Measurements from ENCODE around the gene IFT74. TPM values are rescaled to one million over a fixed set of nuclear protein-coding genes. Genes with fewer than 3 reads are reported as not detected.

The IFT74 gene
- total RNA-seq, 2 experiments from 2014 or later = 3.4 to 10.2 TPM

- BruUV-seq (replicated peaks) = no TSS peak
- Histone ChIP-seq H3K4me1 (ENCODE audit: insufficient read depth, low read length, poor library complexity, severe bottlenecking) (no peaks in the 10 kb centered on the region), H3K27ac (ENCODE audit: low read depth, low read length, poor library complexity, severe bottlenecking) (no peak overlapping the region), H3K4me2 (ENCODE audit: low read length) (no peak overlapping the region), H3K9me2 (ENCODE audit: insufficient read depth, low read length) (no peaks in the 10 kb centered on the region), H3K9me3 (ENCODE audit: low read length) (no peaks in the 10 kb centered on the region), H4K20me1 (ENCODE audit: insufficient read depth, low read length) (no peaks in the 10 kb centered on the region), H3K36me3 (ENCODE audit: insufficient read depth, low read length) (no peaks in the 10 kb centered on the region), H3K79me2 (ENCODE audit: insufficient read depth, low read depth, low read length) (no peaks in the 10 kb centered on the region), H2AFZ (ENCODE audit: low read length) (no peak overlapping the region), H3K4me3 (ENCODE audit: low read depth, low read length, poor library complexity, severe bottlenecking) (no peak overlapping the region)
- CTCF ChIA-PET (ENCODE audit: unreplicated experiment) = no interaction called here
- POLR2A ChIA-PET = interaction anchor here (0.7 kb wide), 1 partner anchor 541 kb away, joined by 3 read pairs; no protein-coding TSS in a partner anchor
- intact Hi-C loops (cut with micrococcal nuclease; ENCODE audit: unreplicated experiment) = no loop called here
- no peak for TF ChIP-seq EZH2phosphoT487 (IDR thresholded peaks at IDR 0.05; ENCODE audit: borderline replicate concordance, low read depth, low read length)
- no peak for TF ChIP-seq CTCF (conservative IDR thresholded peaks at IDR 0.05; ENCODE audit: low read length)
- no peak for DNase-seq (ENCODE audit: low spot score)
Measured at GRCh38 chr9:27037499-27037898, 81.3 kb downstream of the IFT74 start.

GRCh38 chr9:27041746-27042145 lies 85.5 kb downstream of the IFT74 start:
- no peaks in the 10 kb centered on the region for H3K79me2 ChIP-seq (ENCODE audit: insufficient read depth, low read depth, low read length)
- no peak for DNase-seq (ENCODE audit: low spot score)
- H4K20me1 ChIP-seq (ENCODE audit: insufficient read depth, low read length) = no peaks in the 10 kb centered on the region
- no peak overlapping the region for H3K27ac ChIP-seq (ENCODE audit: low read depth, low read length, poor library complexity, severe bottlenecking)
- intact Hi-C loops (cut with micrococcal nuclease; ENCODE audit: unreplicated experiment) = no loop called here
- no peaks in the 10 kb centered on the region for H3K36me3 ChIP-seq (ENCODE audit: insufficient read depth, low read length)
- no peak overlapping the region for H3K4me3 ChIP-seq (ENCODE audit: low read depth, low read length, poor library complexity, severe bottlenecking)
- TF ChIP-seq EZH2phosphoT487 (IDR thresholded peaks at IDR 0.05; ENCODE audit: borderline replicate concordance, low read depth, low read length) = no peak
- TF ChIP-seq CTCF (conservative IDR thresholded peaks at IDR 0.05; ENCODE audit: low read length) = no peak
- no peaks in the 10 kb centered on the region for H3K4me1 ChIP-seq (ENCODE audit: insufficient read depth, low read length, poor library complexity, severe bottlenecking)
- CTCF ChIA-PET (ENCODE audit: unreplicated experiment) = no interaction called here
- H2AFZ ChIP-seq (ENCODE audit: low read length) = no peak overlapping the region
- no peaks in the 10 kb centered on the region for H3K9me2 ChIP-seq (ENCODE audit: insufficient read depth, low read length)
- POLR2A ChIA-PET = no interaction called here
- no peaks in the 10 kb centered on the region for H3K9me3 ChIP-seq (ENCODE audit: low read length)
- BruUV-seq (replicated peaks) = no TSS peak
- no peak overlapping the region for H3K4me2 ChIP-seq (ENCODE audit: low read length)

- Histone ChIP-seq H3K4me2 (ENCODE audit: low read length) (no peak overlapping the region), H3K27ac (ENCODE audit: low read depth, low read length, poor library complexity, severe bottlenecking) (no peak overlapping the region), H3K36me3 (ENCODE audit: insufficient read depth, low read length) (no peaks in the 10 kb centered on the region), H3K9me2 (ENCODE audit: insufficient read depth, low read length) (no peaks in the 10 kb centered on the region), H3K9me3 (ENCODE audit: low read length) (no peaks in the 10 kb centered on the region), H3K4me3 (ENCODE audit: low read depth, low read length, poor library complexity, severe bottlenecking) (no peak overlapping the region), H3K79me2 (ENCODE audit: insufficient read depth, low read depth, low read length) (no peaks in the 10 kb centered on the region), H4K20me1 (ENCODE audit: insufficient read depth, low read length) (no peaks in the 10 kb centered on the region), H3K4me1 (ENCODE audit: insufficient read depth, low read length, poor library complexity, severe bottlenecking) (no peaks in the 10 kb centered on the region), H2AFZ (ENCODE audit: low read length) (no peak overlapping the region)
- no peak for DNase-seq (ENCODE audit: low spot score)
- CTCF ChIA-PET (ENCODE audit: unreplicated experiment) = no interaction called here
- POLR2A ChIA-PET = interaction anchor here (0.6 kb wide), 1 partner anchor 375 kb away, joined by 3 read pairs; no protein-coding TSS in a partner anchor
- no TSS peak for BruUV-seq (replicated peaks)
- TF ChIP-seq EZH2phosphoT487 (IDR thresholded peaks at IDR 0.05; ENCODE audit: borderline replicate concordance, low read depth, low read length) (no peak), CTCF (conservative IDR thresholded peaks at IDR 0.05; ENCODE audit: low read length) (no peak)
- intact Hi-C loops (cut with micrococcal nuclease; ENCODE audit: unreplicated experiment) = no loop called here
Measured at GRCh38 chr9:27042476-27042875, 86.3 kb downstream of the IFT74 start.

Data from OCI-LY7 (cell line).